ENCODE results near the gene RPA4. TPM values are rescaled to one million over a fixed set of nuclear protein-coding genes. Genes with fewer than 3 reads are reported as not detected.
"Not testable (repeated sequence)": the region's sequence is repeated elsewhere in the genome, so short reads cannot be mapped to it uniquely, and the experiment has no call there.

The RPA4 gene
- not detected for polyA plus RNA-seq (2012; ENCODE audit: insufficient read depth, insufficient read length, low read depth)

DNA sequence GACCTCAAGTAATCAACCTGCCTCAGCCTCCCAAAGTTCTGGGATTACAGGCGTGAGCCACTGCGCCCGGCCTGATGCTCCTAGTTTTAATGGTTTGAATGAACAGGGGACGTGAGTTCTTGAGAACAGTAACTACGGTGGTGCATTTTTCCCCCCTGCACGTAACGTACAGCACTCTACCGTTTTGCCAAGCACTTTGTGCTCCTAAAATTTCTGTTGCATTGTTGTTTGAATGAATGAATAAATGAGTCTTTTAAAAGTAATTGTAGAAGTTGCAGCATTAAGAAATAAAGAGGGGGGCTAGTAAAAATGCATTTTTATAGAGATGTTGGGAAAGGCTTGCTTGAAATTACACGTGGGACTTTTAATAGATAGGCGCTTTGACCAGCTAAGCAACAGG lies at the start of gene RPA4:
Gene RPA4, plus strand, starts transcription at position 301 of the 400 bp plus-strand sequence. CDS start 403 bp downstream, outside the sequence.
- Histone ChIP-seq H3K27me3 (no peaks in the 10 kb centered on the region), H3K4me3 (ENCODE audit: low read depth, low read length) (no peak within 1 kb of the TSS), H3K4me1 (no peaks in the 10 kb centered on the region), H3K9me3 (no peaks in the 10 kb centered on the region), H3K36me3 (no peaks in the 10 kb centered on the region)
- TF ChIP-seq CTCF (IDR thresholded peaks at IDR 0.05; ENCODE audit: low read depth, low read length) = no peak
- DNase-seq = no peak

- Histone ChIP-seq H3K4me3 (ENCODE audit: low read depth, low read length) (no peak overlapping the region), H3K27me3 (no peaks in the 10 kb centered on the region), H3K36me3 (no peaks in the 10 kb centered on the region), H3K4me1 (no peaks in the 10 kb centered on the region), H3K9me3 (no peaks in the 10 kb centered on the region)
- no peak for DNase-seq
- TF ChIP-seq CTCF (IDR thresholded peaks at IDR 0.05; ENCODE audit: low read depth, low read length) = no peak
Measured at GRCh38 chrX:96834137-96834536, 49.6 kb upstream of the RPA4 start.

GRCh38 chrX:96835660-96836289 lies 47.9 kb upstream of the RPA4 start:
- no peak for DNase-seq
- TF ChIP-seq CTCF (IDR thresholded peaks at IDR 0.05; ENCODE audit: low read depth, low read length) = no peak
- Histone ChIP-seq H3K36me3 (no peaks in the 10 kb centered on the region), H3K4me1 (no peaks in the 10 kb centered on the region), H3K27me3 (no peaks in the 10 kb centered on the region), H3K9me3 (no peaks in the 10 kb centered on the region), H3K4me3 (ENCODE audit: low read depth, low read length) (no peak overlapping the region)

GRCh38 chrX:96837808-96838207 lies 45.9 kb upstream of the RPA4 start:
- no peak overlapping the region for H3K4me3 ChIP-seq (ENCODE audit: low read depth, low read length)
- no peaks in the 10 kb centered on the region for H3K36me3 ChIP-seq
- no peaks in the 10 kb centered on the region for H3K9me3 ChIP-seq
- no peaks in the 10 kb centered on the region for H3K4me1 ChIP-seq
- TF ChIP-seq CTCF (IDR thresholded peaks at IDR 0.05; ENCODE audit: low read depth, low read length) = no peak
- no peak for DNase-seq
- H3K27me3 ChIP-seq = no peaks in the 10 kb centered on the region

DNA sequence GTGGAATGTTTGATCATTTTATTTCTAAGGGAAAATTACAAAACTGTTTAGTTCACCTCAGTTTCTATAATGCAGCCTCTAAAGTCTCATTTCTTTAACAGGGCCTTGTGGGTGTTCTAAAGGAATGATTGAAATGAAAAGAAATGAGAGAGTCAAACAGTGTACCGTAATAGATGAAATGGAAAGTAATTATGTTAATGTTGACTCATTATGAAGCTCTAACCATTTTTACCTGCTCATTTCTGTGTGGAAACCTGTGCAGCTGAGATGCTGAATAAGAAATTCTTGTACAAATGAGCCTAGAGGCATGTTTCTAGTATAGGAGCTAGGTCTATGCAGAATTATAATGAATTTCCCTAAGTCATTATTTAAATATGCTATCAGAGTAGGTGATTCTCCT lies 45.2 kb upstream of the RPA4 start:
- TF ChIP-seq CTCF (IDR thresholded peaks at IDR 0.05; ENCODE audit: low read depth, low read length) = no peak
- Histone ChIP-seq H3K4me1 (no peaks in the 10 kb centered on the region), H3K9me3 (no peaks in the 10 kb centered on the region), H3K4me3 (ENCODE audit: low read depth, low read length) (no peak overlapping the region), H3K36me3 (no peaks in the 10 kb centered on the region), H3K27me3 (no peaks in the 10 kb centered on the region)
- DNase-seq = no peak

- Histone ChIP-seq H3K4me1 (no peaks in the 10 kb centered on the region), H3K9me3 (no peaks in the 10 kb centered on the region), H3K36me3 (no peaks in the 10 kb centered on the region), H3K4me3 (ENCODE audit: low read depth, low read length) (no peak overlapping the region), H3K27me3 (no peaks in the 10 kb centered on the region)
- DNase-seq = no peak
- no peak for TF ChIP-seq CTCF (IDR thresholded peaks at IDR 0.05; ENCODE audit: low read depth, low read length)
Measured at GRCh38 chrX:96841325-96841724, 42.4 kb upstream of the RPA4 start.

DNA sequence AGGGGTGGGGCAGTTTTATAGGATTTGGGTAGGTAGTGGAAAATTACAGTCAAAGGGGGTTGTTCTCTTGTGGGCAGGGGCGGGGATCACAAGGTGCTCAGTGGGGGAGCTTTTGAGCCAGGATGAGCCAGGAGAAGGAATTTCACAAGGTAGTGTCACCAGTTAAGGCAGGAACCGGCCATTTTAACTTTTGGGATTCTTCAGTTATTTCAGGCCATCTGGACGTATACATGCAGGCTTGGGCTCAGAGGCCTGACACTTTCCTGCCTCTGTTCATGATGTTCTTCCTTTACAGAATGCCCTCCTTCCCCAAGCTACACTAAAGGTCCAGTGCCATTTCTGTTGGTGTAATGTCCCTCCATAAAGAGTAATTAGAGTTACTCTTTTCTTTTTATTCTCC lies 41.8 kb upstream of the RPA4 start:
- H3K4me1 ChIP-seq; H3K27me3 ChIP-seq; H3K9me3 ChIP-seq; DNase-seq; H3K36me3 ChIP-seq; H3K4me3 ChIP-seq (ENCODE audit: low read depth, low read length): not testable (repeated sequence)
